HG03060 (cell line): ENCODE results near the gene RARA.

Source experiments
- ATAC-seq: cut with Tn5 transposase; IDR thresholded peaks from one replicate; pipeline ENCODE4 v1.9.1; 2021; ENCODE audit warnings: low read depth, moderate number of reproducible peaks; ENCODE audit not compliant: unreplicated experiment

The RARA gene

DNA sequence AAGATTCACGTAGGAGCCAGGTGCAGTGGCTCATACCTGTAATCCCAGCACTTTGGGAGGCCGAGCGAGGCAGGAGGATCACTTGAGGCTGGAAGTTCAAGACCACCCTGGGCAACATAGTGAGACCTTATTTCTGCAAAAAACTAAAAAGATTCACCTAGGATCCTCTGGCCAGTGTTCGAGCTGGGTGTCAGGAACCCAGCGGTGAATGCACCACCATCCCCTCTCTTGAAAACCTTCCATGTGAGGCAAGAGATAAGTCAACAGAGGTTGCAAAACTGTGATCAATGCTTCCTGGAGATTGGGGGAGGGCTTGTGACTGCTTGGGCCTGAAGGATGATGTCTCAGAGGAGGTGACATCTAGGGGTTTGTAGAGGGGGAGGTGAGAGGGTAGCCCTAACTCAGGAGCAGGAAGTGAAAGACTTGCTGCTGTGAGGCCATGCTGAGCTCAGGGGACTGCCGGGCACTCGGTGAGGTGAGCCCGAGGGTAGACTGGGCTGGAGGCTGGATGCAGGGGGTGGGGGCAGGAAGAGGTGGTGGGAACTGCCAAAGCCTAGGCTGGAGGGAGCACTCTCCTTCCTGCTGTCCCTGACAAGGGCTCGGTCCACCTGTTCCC, 43.9 kb downstream of the RARA start:
- ATAC-seq = no peak

- no peak for ATAC-seq
Observed at GRCh38 chr17:40354221-40355122, 45.5 kb downstream of the RARA start.

DNA sequence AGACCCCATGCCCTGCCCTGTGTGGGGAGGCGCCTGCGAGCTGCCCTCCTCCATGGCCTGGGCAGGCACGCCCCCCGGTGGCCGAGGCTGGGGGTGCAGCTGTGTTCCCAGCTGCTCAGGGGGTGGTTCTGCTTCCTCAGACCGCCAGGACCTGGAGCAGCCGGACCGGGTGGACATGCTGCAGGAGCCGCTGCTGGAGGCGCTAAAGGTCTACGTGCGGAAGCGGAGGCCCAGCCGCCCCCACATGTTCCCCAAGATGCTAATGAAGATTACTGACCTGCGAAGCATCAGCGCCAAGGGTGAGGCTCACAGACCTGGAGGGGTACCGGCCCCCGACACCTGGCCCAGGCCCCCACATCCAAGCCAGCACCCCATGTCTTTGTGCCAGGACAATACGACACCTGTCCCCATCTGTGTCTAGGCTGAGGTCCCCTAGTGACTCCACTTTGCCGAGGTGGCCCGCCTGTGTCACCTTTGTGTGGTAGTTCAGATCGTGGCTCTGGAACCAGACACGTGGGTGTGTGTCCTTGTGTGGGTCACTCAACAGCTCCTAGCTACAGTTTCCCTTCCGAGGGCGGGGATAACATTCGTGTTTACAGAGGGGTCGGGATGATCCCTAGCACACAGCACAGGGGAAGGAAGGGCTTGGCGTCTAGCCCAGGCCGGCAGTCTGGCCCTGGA, 46.3 kb downstream of the RARA start:
- ATAC-seq = no peak

- no peak for ATAC-seq
Observed at GRCh38 chr17:40355804-40356758, 47.1 kb downstream of the RARA start.

- no peak for ATAC-seq
Observed at GRCh38 chr17:40356990-40357881, 48.3 kb downstream of the RARA start.

GRCh38 chr17:40358323-40359038, 49.5 kb downstream of the RARA start:
- no peak for ATAC-seq

GRCh38 chr17:40360091-40360490, 51.1 kb downstream of the RARA start:
- ATAC-seq = no peak

- no peak for ATAC-seq
Observed at GRCh38 chr17:40361063-40361924, 52.3 kb downstream of the RARA start.

DNA sequence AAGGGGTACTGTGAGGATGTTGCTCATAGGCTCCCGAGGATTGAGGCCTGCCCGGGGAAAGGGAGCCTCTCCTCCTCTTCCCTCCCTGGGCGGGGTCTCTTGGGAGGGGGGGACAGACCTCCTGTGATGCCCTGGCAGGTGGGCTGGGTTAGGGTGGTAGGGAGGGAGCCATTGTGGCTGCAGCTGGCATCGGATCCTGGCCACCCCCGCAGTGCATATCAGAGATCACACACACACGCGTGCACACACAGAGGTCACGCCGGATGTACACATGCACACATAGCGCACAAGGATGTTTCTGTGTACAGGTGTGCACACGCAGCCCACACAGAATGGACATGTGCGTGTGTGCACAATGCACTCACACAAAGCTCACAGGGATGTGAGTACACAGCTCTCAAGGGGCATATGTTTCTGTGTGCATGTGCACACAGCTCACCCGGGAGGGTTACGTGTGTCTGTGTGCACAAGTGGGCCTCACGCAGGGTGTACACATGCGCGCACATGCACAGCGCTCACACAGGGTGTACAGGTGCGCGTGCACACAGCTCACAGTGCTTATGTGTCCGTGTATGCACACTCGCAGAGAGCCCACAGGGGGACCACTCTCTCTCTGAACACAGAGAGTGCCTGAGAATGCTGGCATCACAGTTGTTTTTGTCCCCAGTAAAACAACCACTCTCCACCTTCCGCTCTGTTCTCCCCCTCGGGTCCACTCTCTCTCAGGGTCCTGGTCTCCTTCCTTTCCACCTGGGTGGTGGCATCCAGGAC, 53.1 kb downstream of the RARA start:
- ATAC-seq = no peak

GRCh38 chr17:40362696-40363110, 53.7 kb downstream of the RARA start:
- ATAC-seq = no peak

GRCh38 chr17:40363111-40363827, 54.3 kb downstream of the RARA start:
- ATAC-seq = no peak

DNA sequence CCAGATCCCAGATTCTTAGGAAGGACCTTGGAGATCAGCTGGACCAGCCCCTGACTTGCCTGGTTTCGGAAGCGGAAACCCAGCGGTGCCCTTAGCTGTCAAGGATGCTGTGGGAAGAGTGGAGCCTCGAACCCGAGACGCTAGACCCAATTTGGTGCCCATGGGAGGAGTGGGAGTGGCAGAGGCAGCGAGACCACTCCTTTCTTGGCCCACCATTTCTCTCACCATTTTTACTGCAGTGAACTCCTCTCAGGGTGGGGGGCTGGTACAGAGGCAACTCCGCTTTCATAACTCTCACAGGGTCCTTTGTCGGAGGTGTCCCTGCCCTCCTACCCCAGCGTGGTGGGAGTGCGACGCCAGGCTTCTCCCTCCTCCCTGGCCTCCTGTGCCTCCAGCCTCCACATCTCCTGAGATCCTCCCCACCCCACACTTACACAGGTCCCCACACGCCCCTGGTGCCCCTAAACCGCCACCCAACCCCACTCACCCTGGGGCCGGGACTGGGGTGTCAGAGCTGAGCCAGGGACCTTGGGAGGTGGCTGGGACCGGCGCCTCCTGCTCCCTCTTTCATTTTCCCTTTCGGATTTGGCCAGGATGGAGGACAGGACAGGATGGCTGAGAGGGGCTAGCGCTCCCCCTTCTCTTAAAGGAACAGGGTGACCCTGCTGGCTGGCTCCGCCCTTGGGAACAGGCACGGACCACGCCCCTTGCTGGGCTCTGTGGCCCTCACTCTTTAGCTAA, 55.3 kb downstream of the RARA start, which contains the start of gene GJD3:
Gene GJD3 (minus strand): TSS at position 617 of the 741 bp plus-strand sequence. CDS start 922 bp downstream, outside the sequence.
- ATAC-seq = no peak

GRCh38 chr17:40364906-40365305, 55.9 kb downstream of the RARA start:
- ATAC-seq = no peak

DNA sequence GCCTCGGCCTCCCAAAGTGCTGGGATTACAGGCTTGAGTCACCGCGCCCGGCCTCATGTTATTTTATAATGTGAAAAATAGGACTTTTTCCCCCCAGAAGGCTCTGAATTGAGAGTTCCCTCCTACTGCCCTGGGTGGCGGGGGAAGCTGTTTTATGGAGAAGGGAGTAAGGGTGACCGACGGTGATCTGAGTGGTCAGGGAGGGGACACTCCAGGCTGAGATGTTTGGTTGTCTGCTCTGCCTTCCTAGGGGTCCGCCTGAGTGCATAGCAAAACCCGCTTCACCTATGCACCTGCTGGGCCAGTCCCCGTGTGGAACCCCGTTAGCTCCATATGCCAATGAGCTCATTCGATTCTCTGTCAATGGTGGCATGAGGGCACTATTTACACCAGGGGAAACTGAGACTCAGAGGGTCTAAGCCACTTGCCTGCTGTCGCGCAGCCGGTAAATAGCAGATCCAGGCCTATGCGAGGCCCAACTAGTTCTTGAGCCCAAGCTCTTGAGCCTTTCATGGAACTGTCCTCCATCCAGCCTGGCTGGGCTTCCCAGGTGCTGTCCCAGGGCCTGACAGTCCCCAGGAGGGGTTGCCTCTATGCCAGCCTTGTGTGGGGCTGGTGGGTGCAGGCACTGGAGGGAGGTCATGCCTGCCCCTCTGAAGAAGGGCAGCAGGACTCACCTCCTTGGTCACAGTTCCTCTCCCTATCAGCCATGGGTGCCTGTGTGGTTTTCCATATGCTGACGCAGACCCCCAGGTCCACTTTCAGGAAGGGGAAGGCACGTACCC, 57.3 kb downstream of the RARA start:
- ATAC-seq = no peak
